Measurements from ENCODE around the gene PNCK. TPM values are rescaled to one million over a fixed set of nuclear protein-coding genes. Genes with fewer than 3 reads are reported as not detected.

The PNCK gene
- total RNA-seq, 2 experiments from 2014 or later: not detected

DNA sequence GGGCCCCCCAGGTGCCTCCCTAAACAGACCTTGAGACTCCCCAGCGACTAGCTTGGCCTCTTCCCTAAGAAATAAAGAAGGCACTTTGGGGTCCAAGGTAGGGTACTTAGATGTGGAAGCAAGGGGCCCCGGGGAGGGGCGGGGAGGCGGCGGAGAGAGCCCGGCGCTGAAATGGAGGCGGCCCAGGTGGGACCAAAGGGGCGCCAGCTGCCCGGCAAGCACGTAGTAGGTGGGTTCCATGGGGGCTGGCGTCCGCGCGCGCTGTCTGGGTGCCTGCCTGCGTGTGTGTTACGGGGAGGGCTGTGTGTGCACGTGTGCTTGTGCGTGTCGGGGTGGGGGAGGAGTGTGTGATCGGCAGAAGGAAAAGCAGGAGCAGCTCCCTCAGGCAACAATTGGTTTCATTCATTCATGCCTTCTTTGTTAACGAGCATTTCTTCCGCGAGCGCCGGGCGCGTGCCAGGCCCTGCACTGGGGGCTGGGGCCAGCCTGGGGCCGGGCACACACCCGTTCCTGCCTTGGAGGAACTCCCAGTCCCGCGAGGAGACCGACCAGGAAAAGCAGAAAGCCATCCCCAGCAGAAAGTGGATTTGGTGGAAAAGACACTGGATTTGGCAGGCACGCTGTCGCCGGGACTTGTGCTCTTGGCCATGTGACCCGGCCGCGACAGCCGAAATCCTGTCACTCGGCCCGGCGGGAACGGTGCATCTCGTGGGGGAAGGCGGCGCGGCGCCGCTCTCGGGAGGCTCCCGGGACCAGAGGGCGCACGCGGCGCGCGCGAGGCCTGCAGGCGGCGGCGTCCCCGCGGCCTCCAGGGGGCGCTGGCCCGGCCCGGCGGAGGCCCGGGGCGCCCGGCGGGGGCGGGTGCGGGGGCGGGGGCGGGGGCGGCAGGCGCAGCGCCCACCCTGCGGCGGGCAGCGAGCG is 29.9 kb downstream of the PNCK start:
- Mint-ChIP-seq H3K4me1 (peaks cover 7% of the 10 kb centered on the region), H3K36me3 (no peaks in the 10 kb centered on the region), H3K4me3 (no peak overlapping the region), H3K27ac (no peak overlapping the region), H3K9me3 (ENCODE audit: low read depth) (no peaks in the 10 kb centered on the region), H3K27me3 (peaks cover 49% of the 10 kb centered on the region)
- CTCF ChIA-PET: interaction anchor here (2.1 to 4.7 kb wide), 2 partner anchors 7 to 104 kb away, joined by 7 to 19 read pairs; no protein-coding TSS in a partner anchor
- ATAC-seq (peak; percentile 50), DNase-seq (no peak)

DNA sequence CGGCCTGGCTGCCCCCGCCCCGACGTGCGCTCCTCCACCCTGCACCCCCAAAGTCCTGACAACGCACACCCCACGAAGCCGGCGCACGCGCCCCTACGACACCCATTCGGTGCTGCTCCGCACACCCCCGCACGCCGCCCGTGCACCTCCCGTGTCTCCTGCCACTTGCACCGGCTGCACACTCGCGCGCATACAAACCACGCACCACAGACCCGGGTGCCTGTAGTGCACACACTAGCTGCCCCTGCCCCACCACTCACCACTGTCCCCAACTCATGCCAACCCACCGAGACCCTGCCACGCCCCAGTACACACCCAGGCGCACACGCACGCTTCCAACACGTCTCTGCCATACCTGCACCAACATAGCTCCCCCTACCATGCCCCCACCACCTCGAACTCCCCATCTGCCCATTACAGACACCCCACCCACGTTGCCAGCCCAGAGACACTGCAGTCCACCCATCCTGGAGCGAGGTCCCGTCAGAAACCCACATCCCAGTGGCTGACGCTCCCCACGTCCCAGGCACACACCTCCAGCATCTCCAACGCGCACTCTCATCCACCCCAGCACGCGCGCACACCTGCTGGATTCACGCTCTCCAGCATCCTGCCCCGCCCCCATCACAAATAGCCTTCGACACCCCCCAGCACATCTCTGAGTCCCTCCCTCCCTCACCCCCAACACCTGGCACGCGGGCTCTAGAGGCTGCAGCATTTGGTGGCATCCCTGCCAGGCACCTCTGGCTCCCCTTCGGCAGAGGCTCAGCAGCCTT is 30.8 kb downstream of the PNCK start:
- CTCF ChIA-PET: interaction anchor here (4.7 kb wide), 1 partner anchor 103 kb away, joined by 19 read pairs; no protein-coding TSS in a partner anchor
- DNase-seq: no peak
- Mint-ChIP-seq H3K4me3 (no peak overlapping the region), H3K36me3 (no peaks in the 10 kb centered on the region), H3K4me1 (peaks cover 7% of the 10 kb centered on the region), H3K27me3 (peaks cover 43% of the 10 kb centered on the region), H3K27ac (no peak overlapping the region), H3K9me3 (ENCODE audit: low read depth) (no peaks in the 10 kb centered on the region)
- no peak for ATAC-seq

DNA sequence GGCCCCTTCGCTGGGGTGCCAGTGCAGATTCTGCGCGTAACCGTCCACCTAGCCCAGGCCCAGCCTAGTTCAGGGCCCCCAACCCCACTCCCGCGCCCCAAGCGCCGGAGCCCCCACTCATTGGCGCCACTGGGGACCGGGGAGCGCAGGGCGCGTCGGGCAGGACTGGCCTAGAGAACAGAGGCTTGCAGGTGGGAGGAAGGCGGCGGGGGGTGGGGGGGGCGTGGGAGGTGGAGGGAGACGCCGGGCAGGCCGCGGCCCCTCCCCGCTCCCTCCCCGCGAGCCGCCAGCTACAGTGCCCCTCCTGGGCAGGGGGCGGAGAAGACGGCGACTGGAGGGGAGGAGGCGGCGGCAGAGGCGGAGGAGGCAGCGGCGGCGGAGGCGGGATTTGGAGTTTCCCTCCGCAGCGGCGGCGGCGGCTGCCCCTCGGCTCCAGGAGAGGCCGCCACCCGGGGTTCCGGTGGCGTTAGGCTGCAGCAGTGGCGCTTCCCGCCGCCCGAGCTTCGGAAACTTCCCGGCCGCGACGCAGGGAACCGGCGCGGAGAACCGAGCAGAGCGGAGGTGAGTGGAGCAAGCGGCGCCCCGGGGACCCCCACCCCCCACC is 31.5 kb downstream of the PNCK start:
- no peak for DNase-seq
- Mint-ChIP-seq H3K27ac (no peak overlapping the region), H3K4me1 (peaks cover 7% of the 10 kb centered on the region), H3K27me3 (peaks cover 41% of the 10 kb centered on the region), H3K9me3 (ENCODE audit: low read depth) (no peaks in the 10 kb centered on the region), H3K36me3 (no peaks in the 10 kb centered on the region), H3K4me3 (no peak overlapping the region)
- no peak for ATAC-seq
- CTCF ChIA-PET: no interaction called here

DNA sequence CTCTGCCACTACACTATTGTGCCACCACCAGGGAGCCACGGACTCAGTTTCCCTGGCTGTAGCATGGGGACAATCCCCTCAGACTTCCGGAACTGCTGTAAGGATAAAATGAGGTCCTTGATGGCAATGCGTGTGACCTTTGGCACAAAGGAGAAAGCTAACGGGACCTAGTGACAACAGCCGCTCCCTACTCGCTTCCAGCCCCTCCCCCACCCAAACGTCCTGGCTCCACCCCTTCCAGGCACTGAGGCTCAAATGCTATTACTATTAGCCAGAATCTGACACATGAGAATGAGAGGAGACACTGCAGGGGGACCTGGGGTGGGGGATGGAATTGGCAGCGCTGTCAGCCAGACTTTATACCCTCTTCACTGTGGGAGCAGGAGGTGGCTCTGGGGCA is 32.0 kb downstream of the PNCK start:
- ATAC-seq (no peak), DNase-seq (no peak)
- H3K27ac Mint-ChIP-seq: no peak overlapping the region
- no peak overlapping the region for H3K4me3 Mint-ChIP-seq
- H3K9me3 Mint-ChIP-seq (ENCODE audit: low read depth): no peaks in the 10 kb centered on the region
- H3K4me1 Mint-ChIP-seq: peaks cover 7% of the 10 kb centered on the region
- CTCF ChIA-PET: no interaction called here
- no peaks in the 10 kb centered on the region for H3K36me3 Mint-ChIP-seq
- H3K27me3 Mint-ChIP-seq: peaks cover 41% of the 10 kb centered on the region

DNA sequence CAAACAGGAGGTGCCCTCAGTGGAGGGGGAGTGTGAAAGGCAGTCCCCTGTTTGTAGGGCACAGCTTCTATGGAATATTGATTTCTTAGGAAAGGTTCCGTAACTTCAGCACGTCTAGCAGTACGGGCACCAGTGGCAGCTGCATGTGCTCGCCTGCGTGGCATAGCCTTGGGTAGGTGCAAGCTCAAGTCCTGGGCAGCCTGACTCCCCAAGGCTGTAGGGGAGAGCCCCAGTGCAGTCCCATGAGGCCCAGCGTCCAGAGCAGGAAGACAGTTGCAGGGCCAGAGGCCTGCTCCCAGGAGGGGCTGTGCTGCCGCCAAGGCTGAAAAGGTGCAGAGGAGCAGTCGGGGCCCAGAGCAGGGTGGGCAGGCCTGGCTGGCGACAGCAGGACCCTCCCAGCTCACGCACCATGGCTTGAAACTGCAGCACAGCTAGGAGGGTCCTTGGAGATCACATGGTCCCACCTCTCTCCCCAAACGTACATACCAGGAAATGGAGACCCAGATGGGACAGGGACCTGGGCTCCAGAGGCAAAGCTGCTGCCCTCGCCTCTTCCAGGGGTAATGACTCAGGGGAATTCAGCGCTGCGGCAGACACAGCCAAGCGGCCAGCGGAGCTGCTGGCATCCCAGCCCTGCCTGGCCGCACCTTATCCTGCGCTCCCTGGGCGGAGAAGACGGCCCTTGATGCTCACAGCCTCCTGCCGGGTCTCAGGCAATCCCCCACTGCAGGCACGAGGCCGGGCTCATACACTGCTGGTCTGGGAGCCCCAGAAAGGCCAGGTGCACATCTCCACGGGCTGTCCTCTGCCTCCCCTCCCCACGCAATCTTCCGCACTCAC is 32.7 kb downstream of the PNCK start:
- Mint-ChIP-seq H3K4me3 (no peak overlapping the region), H3K27me3 (peaks cover 37% of the 10 kb centered on the region), H3K27ac (no peak overlapping the region), H3K36me3 (no peaks in the 10 kb centered on the region), H3K4me1 (peaks cover 7% of the 10 kb centered on the region), H3K9me3 (ENCODE audit: low read depth) (no peaks in the 10 kb centered on the region)
- CTCF ChIA-PET: interaction anchor here (1.2 kb wide), 1 partner anchor 23 kb away, joined by 3 read pairs; no protein-coding TSS in a partner anchor
- ATAC-seq (no peak), DNase-seq (no peak)

DNA sequence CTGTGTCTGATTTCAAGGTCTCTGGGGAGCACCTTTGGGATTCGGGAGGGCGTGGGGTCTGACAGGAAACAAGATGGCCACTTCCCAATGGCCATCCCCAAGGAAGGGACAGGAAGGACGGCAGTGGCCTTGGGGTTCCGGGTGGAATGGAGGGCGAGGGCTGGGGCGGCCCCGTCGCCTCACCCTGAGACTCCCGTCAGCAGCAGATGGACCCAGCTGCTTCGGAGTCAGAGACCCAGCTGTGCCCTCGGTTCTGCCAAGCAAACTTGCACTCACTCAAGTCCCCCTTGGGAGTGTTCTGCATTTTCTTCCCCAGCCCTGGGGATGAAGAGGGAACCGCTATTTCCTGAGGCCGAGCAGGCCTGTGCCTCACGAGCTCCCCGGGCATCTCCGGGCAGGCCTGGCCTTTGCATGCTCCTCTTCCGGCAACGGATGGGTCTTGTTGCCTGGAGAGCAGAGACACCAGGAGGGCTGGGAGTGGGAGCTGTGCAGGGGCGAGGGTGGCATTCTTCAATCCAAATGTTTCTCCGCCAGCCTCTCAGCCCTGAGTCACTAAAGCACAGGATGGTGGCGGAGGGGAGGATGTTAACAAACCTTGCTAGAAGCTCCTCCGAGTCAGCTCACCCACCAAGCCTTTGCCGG is 33.4 kb downstream of the PNCK start:
- H3K4me1 Mint-ChIP-seq: peaks cover 7% of the 10 kb centered on the region
- ATAC-seq (no peak), DNase-seq (no peak)
- H3K9me3 Mint-ChIP-seq (ENCODE audit: low read depth): no peaks in the 10 kb centered on the region
- H3K4me3 Mint-ChIP-seq: no peak overlapping the region
- no peak overlapping the region for H3K27ac Mint-ChIP-seq
- no peaks in the 10 kb centered on the region for H3K36me3 Mint-ChIP-seq
- peaks cover 29% of the 10 kb centered on the region for H3K27me3 Mint-ChIP-seq
- CTCF ChIA-PET: interaction anchor here (1.2 kb wide), 1 partner anchor 24 kb away, joined by 3 read pairs; no protein-coding TSS in a partner anchor

DNA sequence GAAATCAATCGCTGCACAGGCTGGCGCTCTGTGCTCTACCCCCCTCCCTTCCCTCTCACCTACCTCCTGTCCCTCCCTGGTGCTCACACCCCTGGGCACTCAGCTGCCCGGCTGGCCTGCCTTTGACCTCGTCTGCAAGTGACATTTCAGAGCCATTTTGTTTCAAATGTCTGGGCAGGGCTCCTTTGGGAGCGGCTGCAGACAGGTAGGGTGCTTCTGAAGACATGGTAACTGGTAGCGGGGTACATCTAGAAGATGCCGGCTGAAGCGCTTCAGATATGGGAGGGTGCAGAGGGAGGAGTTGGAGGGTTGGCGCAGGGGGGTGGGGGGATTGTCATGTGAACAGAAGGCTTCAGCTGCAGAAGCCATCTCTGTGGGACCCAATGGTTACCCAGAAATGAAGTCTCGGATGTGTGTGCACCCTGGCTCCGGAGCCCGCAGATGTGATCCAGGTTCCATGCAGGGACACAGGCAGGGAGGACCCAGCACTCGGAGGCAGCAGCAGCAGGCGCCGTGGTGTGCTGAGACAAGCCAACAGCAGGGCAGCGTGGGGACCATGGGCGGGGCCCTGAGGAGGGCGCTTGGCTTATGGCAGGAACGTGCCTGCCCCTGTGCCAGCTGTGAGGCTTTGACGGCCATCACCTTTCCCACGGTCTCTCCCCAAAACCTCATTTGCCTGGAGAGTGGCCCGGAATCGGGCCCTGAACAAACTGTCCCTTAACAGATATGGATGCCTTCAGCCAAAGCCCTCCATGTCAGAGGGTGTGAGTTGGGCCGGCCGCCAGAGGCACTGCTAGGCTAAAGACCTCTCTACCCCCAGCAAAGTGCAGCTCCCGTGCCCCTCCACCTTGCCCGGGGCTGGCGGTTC is 34.2 kb downstream of the PNCK start:
- CTCF ChIA-PET: no interaction called here
- no peaks in the 10 kb centered on the region for H3K9me3 Mint-ChIP-seq (ENCODE audit: low read depth)
- no peaks in the 10 kb centered on the region for H3K36me3 Mint-ChIP-seq
- H3K27me3 Mint-ChIP-seq: peaks cover 21% of the 10 kb centered on the region
- peaks cover 7% of the 10 kb centered on the region for H3K4me1 Mint-ChIP-seq
- ATAC-seq (no peak), DNase-seq (no peak)
- no peak overlapping the region for H3K27ac Mint-ChIP-seq
- H3K4me3 Mint-ChIP-seq: no peak overlapping the region

DNA sequence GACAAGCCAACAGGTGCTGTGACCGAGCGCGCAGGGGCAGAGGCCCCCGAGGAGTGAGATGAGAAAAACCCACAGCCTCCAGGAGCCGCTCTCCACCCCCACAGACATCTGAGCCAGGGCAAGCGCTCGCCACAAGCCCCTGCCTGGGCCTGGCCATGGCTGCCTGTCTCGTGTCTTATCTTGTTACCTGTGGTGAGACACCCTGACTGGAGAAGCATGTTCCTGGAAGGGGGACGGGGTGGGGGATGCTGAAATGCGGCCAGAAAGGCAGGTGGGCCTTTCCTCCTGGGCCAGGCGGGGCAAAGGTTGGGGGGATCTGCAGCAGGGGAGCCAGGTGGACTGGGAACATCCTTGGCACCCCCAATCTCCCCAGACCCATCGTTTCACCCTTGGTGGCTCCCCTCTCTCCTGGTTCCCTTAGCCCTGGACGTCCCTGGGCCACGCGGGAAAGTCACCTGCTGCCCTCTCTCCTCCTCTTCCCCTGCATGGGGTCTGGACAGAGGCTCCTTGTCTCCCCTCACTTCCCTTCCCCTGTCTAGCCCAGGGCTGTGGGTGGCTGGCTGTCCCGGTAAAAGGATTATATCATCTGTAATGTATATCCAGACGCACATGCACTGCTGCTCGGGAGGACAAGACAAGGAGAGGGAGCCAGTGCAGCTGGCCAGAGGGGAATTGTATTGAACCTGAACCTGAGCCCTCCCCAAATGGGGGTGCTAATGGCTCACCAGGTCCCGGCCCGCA is 35.0 kb downstream of the PNCK start:
- Mint-ChIP-seq H3K4me3 (no peak overlapping the region), H3K27me3 (peaks cover 18% of the 10 kb centered on the region), H3K9me3 (ENCODE audit: low read depth) (no peaks in the 10 kb centered on the region), H3K4me1 (peaks cover 7% of the 10 kb centered on the region), H3K36me3 (no peaks in the 10 kb centered on the region), H3K27ac (no peak overlapping the region)
- ATAC-seq (no peak), DNase-seq (no peak)
- CTCF ChIA-PET: no interaction called here

DNA sequence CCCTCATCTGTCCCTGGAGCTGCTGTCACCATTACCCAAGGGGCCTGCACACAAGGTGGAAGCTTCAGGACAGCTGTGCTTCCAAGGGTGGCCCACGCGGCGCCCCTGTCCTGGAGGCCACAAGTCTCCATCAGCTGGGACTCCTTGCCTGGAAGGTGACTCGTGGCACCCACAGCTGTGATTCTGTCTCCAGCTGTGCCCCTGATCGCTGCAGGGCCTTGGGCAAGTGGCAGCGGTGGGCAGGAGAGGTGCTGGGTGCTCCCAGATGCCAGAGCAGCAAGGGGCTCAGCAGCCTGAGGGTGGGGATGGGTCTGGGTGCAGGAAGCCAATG is 35.6 kb downstream of the PNCK start:
- H3K9me3 Mint-ChIP-seq (ENCODE audit: low read depth): no peaks in the 10 kb centered on the region
- no peak for ATAC-seq
- CTCF ChIA-PET: no interaction called here

DNA sequence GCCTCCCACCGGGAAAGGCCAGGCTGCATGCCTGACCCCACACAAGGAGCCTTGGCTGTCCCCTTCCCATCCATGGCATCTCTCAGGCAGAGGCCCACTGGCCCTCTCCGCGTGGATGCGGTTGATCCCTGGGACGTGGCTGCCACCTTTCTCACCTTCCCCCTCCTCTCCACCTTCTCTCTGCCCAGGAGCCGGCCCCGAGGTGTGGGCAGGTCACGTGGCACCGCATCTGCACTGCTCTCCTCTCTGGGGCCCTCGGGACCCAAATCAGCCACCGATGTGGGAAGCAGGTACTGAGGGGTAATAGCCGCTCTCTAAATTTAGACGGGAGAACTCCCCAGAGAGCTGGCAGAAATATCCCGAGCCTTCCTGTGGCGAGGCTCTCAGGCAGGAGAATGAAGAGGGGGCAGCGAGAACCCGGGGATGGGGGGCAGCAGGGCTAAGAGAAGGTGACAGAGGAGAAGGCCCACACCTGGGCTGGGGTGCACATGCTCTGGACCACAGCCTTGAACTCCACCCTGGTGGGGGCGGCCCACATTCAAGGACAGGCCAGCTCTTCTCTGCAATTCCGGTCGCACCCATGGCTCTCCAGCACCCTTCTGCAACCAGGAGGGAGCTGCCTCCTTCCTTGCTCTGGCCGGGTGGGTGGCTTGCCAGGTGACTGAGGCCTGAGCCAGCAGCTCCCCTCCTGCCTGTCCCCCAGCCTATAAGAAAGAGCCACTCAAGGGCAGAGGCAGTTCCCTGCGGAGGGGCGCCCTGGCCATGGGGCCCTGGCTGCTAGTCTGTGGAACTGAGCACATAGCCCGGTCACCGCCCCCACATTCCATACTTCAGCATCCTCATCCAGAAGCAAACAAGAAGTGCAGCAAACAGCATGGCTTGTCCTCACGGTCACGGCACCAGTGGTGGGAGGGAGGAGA is 36.2 kb downstream of the PNCK start:
- CTCF ChIA-PET: interaction anchor here (1.8 kb wide), 1 partner anchor 8 kb away, joined by 7 read pairs; no protein-coding TSS in a partner anchor
- ATAC-seq (no peak), DNase-seq (no peak)
- H3K27me3 Mint-ChIP-seq: peaks cover 9% of the 10 kb centered on the region
- no peaks in the 10 kb centered on the region for H3K9me3 Mint-ChIP-seq (ENCODE audit: low read depth)
- no peak overlapping the region for H3K27ac Mint-ChIP-seq
- no peaks in the 10 kb centered on the region for H3K4me1 Mint-ChIP-seq
- no peak overlapping the region for H3K4me3 Mint-ChIP-seq
- H3K36me3 Mint-ChIP-seq: no peaks in the 10 kb centered on the region

More for the DNA sequence above, 35.6 kb downstream of the PNCK start:
- no peak for DNase-seq
- no peaks in the 10 kb centered on the region for H3K36me3 Mint-ChIP-seq
- no peak overlapping the region for H3K4me3 Mint-ChIP-seq
- H3K27me3 Mint-ChIP-seq: peaks cover 13% of the 10 kb centered on the region
- no peak overlapping the region for H3K27ac Mint-ChIP-seq
- H3K4me1 Mint-ChIP-seq: peaks cover 4% of the 10 kb centered on the region
